Measurements from ENCODE around the gene OTOR.

The OTOR gene

GRCh38 chr20:16749573-16749972 lies 1.4 kb downstream of the OTOR start:
- no peak for DNase-seq (ENCODE audit: low spot score)

DNA sequence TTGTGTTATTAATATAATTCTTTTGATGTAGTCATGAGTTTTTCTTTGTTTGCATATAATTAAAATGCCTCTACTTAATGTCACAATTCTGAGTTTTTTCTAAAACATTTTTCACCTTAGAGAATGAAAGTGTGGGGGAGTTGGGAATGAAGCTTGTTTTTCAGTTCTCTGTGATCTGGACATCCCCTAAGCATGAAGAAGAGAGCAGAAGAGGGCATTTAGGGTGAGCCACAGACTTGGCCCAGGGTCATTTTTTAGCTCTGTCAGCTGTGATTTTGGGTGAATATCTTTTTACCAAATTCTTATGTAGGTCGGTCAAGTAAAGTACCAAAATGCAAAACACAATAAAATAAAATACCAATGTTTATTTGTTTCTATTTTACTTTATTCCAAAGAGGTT lies 3.9 kb downstream of the OTOR start:
- no peak for DNase-seq (ENCODE audit: low spot score)

GRCh38 chr20:16752901-16753300 lies 4.7 kb downstream of the OTOR start:
- DNase-seq (ENCODE audit: low spot score): no peak

DNA sequence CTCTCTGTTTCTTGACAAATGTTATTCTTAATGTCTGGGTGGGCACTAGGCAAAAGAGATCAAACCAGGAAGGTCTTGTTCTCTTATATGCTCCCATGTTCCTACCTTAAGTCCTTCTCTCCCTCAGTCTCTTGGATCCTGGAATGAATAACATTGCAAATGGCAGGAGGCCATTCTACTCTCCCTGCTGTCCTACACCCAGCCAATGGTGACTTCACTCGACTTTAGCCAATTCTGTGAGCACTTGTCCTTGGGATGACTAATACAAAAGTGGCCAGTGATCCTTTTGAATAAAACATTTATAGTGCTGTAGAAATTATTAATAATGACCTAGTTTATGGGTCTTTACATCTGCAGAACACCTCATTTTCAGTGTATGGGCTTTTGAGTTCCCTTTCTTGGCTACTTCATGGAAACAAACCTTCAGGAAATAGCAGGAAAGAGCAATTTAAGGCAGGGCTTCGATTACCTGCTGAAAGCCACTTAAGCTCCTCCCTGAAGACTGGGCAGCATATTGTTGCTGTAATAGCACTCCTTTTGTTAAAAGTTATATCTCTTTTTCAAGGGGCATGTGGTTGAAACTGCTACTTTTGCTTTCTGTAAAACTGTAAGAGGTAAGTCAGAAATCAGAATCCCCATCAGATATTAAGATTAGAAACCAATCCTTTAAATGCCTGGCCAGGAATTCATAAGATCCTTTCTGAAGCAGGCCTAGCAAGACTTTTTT lies 10.5 kb downstream of the OTOR start:
- DNase-seq (ENCODE audit: low spot score): no peak

DNA sequence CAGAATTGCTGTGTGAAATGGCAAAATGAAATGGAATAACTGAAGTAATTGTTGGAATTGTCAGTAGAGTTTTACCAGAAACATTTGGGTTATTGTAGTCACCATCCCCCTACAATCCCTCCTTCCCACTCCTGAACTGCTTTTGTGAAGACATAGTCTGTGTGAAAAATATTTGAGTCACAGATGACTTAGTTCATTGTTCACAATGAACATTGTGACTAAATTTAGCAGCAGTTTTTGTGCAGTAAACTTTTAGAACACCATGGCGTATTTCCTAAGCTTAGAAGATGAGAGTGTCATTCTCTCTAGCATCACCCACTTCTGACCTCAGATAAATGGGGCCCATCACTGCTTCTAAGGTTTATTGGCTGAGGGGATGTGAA lies 11.0 kb downstream of the OTOR start:
- DNase-seq (ENCODE audit: low spot score): peak; percentile 6

DNA sequence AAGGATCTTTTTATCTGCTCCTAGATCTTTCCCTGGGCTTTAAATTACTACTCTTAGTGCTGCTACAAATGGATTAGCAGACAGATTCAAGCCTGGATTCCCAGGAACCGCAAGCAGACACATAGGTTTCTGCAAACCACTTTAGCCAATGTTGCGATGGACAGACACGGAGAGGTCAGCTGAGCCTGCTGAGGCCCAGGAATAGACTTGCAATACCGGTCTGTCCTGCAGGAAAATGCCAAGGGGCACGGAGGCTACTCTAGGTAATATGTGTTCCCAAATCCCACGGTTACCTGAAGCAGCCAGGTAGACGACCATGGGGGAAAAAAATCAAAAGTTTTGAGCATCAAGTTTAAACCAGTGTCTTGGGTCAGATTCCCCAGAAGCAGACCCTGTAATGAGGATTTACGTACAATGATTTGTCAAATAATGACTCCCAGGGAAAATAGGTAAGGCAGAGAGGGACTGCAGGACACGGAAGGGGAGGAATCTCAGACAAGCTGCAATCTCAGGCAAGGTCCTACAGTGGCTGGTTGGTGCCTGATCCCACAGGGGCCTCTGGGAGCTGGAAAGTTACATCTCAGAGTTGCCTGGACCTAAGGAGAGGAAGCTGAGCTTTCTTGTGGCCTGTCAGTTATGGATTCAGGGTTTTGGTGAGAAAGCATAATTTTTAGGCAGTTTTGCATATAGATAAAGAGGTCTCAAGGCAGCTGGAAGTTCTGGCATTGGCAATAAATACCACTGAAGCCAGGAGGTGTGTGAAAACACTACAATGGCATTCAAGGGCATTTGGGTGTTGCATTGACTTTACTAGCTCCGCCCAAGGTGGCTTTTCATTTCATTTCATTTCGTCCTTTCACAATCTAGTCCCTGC lies 12.5 kb downstream of the OTOR start:
- no peak for DNase-seq (ENCODE audit: low spot score)

GRCh38 chr20:16761305-16761829 lies 13.2 kb downstream of the OTOR start:
- peak; percentile 87 for DNase-seq (ENCODE audit: low spot score)

GRCh38 chr20:16764560-16764959 lies 16.4 kb downstream of the OTOR start:
- no peak for DNase-seq (ENCODE audit: low spot score)

DNA sequence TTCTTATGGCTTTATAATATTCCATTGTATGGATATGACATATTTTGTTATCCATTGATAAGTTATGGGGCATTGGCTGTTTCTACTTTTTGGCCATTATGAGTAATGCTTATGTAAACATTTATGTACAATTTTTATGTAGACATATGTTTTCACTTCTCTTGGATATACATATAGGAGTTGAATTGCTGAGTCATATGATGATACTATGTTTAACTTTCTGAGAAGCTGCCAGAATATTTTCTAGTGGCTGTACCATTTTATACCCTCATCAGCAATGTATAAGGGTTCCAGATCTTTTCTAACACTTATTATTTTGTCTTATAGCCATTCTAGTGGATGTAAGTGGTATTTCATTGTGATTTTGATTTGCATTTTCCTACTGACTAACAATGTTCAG lies 23.1 kb downstream of the OTOR start:
- DNase-seq (ENCODE audit: low spot score): no peak

GRCh38 chr20:16775961-16776360 lies 27.8 kb downstream of the OTOR start:
- no peak for DNase-seq (ENCODE audit: low spot score)

GRCh38 chr20:16777126-16777525 lies 29.0 kb downstream of the OTOR start:
- no peak for DNase-seq (ENCODE audit: low spot score)

DNA sequence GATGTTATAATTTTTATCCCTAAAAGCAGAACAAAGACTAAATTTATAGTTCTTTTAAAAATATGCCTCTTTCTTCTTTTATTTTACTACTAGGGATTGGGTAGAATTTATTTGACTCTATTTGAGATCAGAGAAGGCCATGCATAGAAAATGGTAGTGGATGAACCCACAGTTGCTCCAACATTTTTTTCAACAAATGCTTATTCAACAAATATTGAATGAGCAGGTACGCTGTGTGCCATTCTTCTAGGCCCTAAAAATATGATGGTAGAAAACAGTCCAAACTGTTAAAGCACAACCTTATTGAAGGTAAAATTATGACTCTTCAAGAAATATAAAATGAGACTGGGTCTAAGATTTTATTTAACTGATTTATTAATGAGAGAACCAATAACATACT lies 30.0 kb downstream of the OTOR start:
- no peak for DNase-seq (ENCODE audit: low spot score)

DNA sequence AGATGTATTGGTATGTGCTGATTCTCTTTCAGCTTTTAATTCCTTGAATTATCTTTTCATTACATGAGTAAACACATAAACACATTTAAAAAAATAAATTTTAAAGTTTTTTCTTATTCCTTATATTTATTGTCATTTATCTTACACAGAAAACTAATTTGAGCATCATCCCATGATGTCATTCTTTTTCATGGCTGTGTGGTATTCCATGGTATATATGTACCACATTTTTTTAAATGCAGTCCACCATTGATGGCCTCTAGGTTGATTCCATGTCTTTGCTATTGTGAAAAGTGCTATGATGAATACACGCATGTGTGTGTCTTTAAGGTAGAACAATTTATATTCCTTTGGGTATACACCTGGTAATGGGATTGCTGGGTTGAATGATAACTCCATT lies 33.3 kb downstream of the OTOR start:
- DNase-seq (ENCODE audit: low spot score): no peak

DNA sequence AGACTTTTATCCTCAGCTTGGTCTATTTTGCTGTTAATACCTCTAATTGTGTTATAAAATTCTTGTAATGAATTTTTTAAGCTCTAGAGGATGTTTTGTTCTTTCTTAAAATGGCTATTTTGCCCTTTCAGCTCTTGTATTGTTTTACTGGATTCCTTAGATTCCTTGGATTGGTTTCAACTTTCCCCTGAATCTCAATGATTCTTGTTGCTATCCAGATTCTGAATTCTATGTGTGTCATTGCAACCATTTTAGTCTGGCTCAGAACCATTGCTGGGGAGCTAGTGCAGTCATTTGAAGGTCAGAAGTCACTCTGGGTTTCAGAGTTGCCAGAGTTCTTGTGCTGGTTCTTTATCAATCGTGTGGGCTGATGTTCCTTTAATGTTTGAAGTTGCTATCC lies 37.1 kb downstream of the OTOR start:
- no peak for DNase-seq (ENCODE audit: low spot score)
